Measurements from ENCODE around the gene ICAM1.

ICAM1 gene

DNA sequence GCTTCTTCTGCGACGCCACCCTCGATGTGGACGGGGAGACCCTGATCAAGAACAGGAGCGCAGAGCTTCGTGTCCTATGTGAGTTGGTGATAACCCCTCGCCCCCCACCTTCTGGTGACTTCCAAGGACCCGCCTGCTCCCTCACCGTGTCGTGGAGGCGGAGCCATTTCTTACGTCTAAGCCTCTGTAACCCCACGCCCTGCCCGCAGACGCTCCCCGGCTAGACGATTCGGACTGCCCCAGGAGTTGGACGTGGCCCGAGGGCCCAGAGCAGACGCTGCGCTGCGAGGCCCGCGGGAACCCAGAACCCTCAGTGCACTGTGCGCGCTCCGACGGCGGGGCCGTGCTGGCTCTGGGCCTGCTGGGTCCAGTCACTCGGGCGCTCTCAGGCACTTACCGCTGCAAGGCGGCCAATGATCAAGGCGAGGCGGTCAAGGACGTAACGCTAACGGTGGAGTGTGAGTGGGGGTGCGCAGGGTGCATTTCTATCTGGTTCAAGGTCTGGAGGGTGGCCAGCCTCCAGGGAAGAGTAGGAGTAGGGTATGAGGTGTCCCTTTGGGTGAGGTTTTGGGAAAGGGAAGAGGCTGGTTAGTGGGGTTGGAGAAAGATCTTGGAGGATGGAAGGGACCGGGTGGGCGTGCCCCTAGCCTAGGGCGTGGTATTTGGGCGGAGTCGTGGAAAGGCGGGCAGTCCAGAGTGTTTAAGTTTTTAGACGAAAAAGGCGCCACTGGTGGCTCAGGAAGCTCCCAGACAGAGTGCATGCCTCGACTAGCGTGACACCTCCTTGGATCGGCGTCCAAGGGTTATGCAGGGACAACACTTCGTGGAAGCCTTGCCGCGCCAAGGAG lies 22.1 kb downstream of the ICAM1 start:
- no peak for DNase-seq (ENCODE audit: low read depth in 2 of 2)

GRCh38 chr19:10293637-10294367 lies 22.9 kb downstream of the ICAM1 start:
- DNase-seq (ENCODE audit: low read depth in 2 of 2), result no peak

DNA sequence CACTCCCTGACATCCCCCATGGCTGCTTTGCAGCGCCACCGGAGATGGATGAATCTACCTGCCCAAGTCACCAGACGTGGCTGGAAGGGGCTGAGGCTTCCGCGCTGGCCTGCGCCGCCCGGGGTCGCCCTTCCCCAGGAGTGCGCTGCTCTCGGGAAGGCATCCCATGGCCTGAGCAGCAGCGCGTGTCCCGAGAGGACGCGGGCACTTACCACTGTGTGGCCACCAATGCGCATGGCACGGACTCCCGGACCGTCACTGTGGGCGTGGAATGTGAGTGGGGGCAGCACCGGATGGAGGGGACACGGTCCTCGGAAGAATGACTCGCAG lies 23.4 kb downstream of the ICAM1 start:
- no peak for DNase-seq (ENCODE audit: low read depth in 2 of 2)

GRCh38 chr19:10295305-10295846 lies 24.5 kb downstream of the ICAM1 start:
- no peak for DNase-seq (ENCODE audit: low read depth in 2 of 2)

DNA sequence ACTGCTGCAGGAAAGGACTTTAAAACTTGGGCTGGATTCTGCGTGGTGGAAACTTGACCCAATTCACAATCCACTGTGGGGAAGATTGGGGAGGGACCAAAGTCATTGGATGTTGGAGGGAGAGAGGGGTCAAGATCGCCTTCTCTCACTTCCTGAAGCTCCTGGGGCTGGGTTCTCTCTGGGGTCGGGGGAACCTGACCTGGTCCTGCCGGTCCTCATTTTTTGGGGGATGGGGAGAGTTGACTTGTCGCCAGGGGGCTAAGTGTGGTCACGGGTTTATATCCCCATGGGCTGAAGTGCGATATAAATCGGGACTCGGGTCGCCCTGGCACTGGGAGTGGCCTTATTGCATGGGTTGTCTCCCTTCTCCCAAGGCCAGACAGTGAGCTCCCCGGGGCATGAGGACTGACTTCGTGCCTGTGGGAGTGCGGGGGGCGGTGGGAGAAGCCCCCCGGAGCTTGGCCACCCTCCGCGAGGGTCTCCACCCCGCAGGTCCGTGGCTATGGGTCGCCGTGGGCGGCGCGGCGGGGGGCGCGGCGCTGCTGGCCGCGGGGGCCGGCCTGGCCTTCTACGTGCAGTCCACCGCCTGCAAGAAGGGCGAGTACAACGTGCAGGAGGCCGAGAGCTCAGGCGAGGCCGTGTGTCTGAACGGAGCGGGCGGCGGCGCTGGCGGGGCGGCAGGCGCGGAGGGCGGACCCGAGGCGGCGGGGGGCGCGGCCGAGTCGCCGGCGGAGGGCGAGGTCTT lies 25.1 kb downstream of the ICAM1 start:
- DNase-seq (ENCODE audit: low read depth in 2 of 2), result no peak

DNA sequence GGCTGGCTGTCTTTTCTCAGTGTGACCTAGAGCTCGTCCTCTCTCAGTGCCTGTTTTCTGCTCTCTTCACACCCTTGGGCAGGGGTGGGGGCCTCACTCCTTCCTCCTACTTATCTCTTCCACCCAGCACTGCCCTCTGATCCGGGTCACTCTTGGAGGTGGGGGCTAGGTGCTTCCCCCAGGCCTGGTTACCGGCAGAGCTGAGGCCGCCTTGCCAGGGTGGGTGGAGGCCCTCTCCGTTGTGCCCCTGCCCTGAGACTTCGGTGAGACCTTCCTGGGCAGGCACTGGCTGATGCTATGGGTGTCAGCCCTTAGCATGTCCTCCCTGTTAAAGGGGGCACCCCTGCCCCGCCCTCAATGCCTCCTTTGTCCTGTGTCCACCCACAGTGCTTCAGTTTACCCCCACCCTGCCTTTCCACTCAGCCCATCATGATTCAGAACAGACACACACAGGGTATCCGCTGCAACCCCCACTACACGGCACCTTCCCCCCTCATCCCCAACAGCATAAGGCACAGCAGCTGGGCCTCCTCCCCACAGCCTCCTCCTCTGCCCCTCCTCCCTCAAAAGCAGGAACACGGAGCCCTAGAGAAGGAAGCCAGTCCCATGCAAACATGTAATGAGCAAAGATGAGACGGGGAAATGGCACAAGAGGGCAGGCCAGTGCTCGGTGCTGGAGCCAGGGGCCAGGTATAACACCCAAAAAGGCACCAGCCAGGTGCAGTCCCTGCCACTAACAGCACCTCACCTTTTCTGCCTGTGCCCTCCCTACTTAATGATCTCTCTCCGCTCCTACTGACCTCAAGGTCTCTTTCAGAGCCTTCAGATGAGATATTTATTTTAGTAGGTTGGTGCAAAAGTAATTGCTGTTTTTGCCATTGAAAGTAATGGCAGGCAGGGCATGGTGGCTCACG lies 28.9 kb downstream of the ICAM1 start:
- no peak for DNase-seq (ENCODE audit: low read depth in 2 of 2)

DNA sequence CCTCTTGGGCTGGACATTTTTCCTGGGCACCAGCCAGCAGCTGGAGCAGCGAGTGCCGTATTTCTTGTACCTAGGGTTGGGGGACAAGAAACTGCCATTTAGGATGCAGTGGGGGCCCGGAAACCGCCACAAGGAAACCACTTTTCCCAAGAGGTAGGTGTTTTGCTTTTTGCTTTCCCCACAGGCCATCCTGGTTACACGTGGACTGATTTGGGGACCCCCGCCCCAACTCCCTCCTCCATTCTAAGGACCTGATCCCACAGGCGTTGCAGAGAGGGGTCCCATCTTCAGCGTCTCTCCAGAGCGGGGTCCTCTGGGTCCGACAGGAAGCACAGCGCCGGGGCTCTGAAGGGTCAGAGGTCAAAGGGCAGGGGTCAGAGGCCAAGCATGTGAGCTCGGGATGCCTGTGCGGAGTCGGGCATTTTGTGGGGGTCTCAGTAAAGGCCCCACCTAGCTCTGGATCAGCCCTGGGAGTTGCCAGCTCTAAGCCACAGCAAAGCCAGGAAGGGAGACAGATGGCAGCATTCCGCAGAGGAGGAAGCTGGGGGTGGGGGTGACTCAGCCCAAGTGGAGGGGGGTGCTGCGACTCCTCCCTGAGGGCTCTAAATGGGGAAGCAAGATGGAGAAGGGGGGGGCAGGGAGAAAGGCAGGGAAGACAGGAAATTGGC lies 34.4 kb downstream of the ICAM1 start:
- DNase-seq (ENCODE audit: low read depth in 2 of 2), result no peak

- no peak for DNase-seq (ENCODE audit: low read depth in 2 of 2)
Observed at GRCh38 chr19:10306327-10306726, 35.4 kb downstream of the ICAM1 start.

GRCh38 chr19:10309423-10309822 lies 38.5 kb downstream of the ICAM1 start, which contains the start of gene ZGLP1:
TSS of gene ZGLP1 (minus strand) at chr19:10309815.
- no peak for DNase-seq (ENCODE audit: low read depth in 2 of 2)

GRCh38 chr19:10315335-10316214 lies 44.7 kb downstream of the ICAM1 start, which contains the start of gene FDX2:
TSS of gene FDX2 (minus strand) at chr19:10316015. CDS start at chr19:10315996, 19 bp downstream.
- DNase-seq (ENCODE audit: low read depth in 2 of 2), result peak; percentile 83 to 91

- no peak for DNase-seq (ENCODE audit: low read depth in 2 of 2)
Observed at GRCh38 chr19:10316229-10317044, 45.5 kb downstream of the ICAM1 start.

- DNase-seq (ENCODE audit: low read depth in 2 of 2), result no peak
Observed at GRCh38 chr19:10317045-10317856, 46.3 kb downstream of the ICAM1 start.

DNA sequence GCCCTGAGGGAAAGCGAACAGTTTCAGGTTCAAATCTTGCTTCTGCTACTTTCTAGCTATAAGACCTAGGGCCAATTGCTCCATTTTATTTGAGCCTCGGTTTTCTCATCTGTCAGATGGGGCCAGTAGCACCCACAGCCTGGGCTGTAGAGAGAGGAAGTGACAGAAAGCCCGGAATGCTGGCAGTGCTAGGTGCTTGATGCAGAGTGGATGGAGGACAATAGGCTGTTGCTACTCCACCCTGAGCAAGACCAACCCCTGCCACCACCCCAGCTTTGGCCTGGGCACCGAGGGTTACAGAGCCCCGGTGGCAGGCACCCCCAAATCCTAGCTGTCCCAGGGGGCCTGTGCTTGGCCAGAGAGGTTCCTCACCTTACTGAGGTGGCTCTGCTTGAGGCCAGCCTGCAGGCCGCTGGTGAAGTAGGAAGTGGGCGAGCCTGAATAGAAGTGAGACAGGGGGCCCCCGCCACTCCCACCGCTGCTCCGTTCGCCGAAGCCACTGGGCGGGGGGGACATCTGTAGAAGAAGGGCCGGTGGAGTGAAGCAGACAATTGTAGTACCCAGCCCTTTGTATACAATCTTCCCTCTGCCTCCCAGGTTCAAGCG lies 47.0 kb downstream of the ICAM1 start:
- no peak for DNase-seq (ENCODE audit: low read depth in 2 of 2)

- DNase-seq (ENCODE audit: low read depth in 2 of 2), result no peak
Observed at GRCh38 chr19:10318807-10319682, 48.1 kb downstream of the ICAM1 start.

DNA sequence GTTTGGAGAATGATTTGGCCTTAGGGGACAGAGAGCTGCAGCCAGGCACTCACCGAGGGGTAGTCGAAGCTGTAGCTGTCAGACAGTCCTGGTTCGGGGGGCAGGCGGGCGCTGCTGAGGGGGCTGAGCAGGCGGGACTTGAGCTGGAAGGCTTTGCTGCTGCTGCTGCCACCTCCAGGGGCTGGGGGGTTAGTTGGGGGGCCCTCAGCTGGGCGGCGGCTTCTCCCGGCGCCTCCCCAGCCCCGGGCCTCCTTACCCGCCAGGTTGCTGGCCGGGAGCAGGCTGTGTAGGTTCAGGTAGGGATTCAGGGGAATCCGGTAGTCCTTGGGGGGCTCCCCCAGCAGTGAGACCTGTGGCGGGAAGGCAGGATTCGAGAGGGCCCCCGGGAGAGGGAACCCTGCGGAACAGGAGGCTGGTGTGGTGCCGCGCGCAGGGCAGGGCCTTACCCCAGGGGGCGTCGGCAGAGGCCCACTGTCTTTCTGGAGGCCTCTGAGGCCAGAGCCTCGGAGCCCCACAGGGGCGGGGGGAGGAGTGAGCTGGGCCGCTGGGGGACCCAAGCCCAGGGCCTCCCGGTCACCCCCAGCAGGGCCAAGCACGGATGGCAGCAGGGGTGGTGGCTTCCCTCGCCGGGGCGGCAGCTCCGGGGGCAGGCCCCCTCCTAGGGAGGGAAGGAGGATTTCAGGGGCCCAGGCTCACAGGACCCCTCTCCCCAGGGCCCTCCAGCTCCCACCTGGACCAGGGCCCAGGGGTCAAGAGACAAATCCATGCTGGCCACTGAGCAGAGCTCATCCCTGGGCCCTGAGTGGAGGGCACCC lies 49.9 kb downstream of the ICAM1 start:
- no peak for DNase-seq (ENCODE audit: low read depth in 2 of 2)

Measured in stimulated activated CD4-positive, alpha-beta T cell treated with anti-CD3 and anti-CD28 coated beads, Interleukin-12 subunit alpha, Interleukin-12 subunit beta, amount 100 ng/mL, for 24 hours (primary cell).